ENCODE measurements around the gene FST. TPM values are rescaled to one million over a fixed set of nuclear protein-coding genes. Genes with fewer than 3 reads are reported as not detected.

Gene FST
- total and polyA plus RNA-seq, 2 of the 13 experiments (the other 11 are each of a cell fraction or from before 2014, with no cell fraction given), result 38.6 to 136 TPM

- no peak for TF ChIP-seq ZNF512 (CRISPR knock-in tag; IDR thresholded peaks at IDR 0.05)
- TF ChIP-seq CC2D1A (CRISPR knock-in tag; IDR thresholded peaks at IDR 0.05), result 0 out of 2 replicates have a peak, but pooled peaks have one; percentile 78
- TF ChIP-seq SOX5 (CRISPR knock-in tag; IDR thresholded peaks at IDR 0.05; ENCODE audit: borderline replicate concordance), result peak; percentile 88
- TF ChIP-seq FOXO4 (CRISPR knock-in tag; conservative IDR thresholded peaks at IDR 0.05), result no peak
- TF ChIP-seq HMG20A (CRISPR knock-in tag; IDR thresholded peaks at IDR 0.05; ENCODE audit: borderline replicate concordance), result peak; percentile 88
- no peak for TF ChIP-seq TFDP2 (CRISPR knock-in tag; IDR thresholded peaks at IDR 0.05)
- TF ChIP-seq MAX (IDR thresholded peaks at IDR 0.05), result peak; percentile 70; the same call in 1 of the 2 replicates
- no peak for TF ChIP-seq ZNF572 (CRISPR knock-in tag; IDR thresholded peaks at IDR 0.05)
- 0 out of 2 replicates have a peak, but pooled peaks have one; percentile 18 for TF ChIP-seq RERE (CRISPR knock-in tag; IDR thresholded peaks at IDR 0.05; ENCODE audit: low read depth)
- no peak for TF ChIP-seq SP4 (CRISPR knock-in tag; IDR thresholded peaks at IDR 0.05)
- no peak for TF ChIP-seq HNRNPUL1 (IDR thresholded peaks at IDR 0.05; ENCODE audit: low read depth, low read length)
- TF ChIP-seq HMG20B (CRISPR knock-in tag; conservative IDR thresholded peaks at IDR 0.05), result no peak
- TF ChIP-seq AKAP8 (CRISPR knock-in tag; IDR thresholded peaks at IDR 0.05), result no peak
- 0 out of 2 replicates have a peak, but pooled peaks have one; percentile 31 for TF ChIP-seq ZFP36L1 (CRISPR knock-in tag; IDR thresholded peaks at IDR 0.05)
- no peak for TF ChIP-seq ZBTB46 (CRISPR knock-in tag; IDR thresholded peaks at IDR 0.05; ENCODE audit: borderline replicate concordance)
- no peak for TF ChIP-seq DNMT1 (CRISPR knock-in tag; IDR thresholded peaks at IDR 0.05)
- TF ChIP-seq MIER3 (CRISPR knock-in tag; IDR thresholded peaks at IDR 0.05; ENCODE audit: borderline replicate concordance), result peak; percentile 53; the same call in 1 of the 2 replicates
- no peak for TF ChIP-seq SRY (CRISPR knock-in tag; IDR thresholded peaks at IDR 0.05)
Observed at GRCh38 chr5:53464722-53465121, 15.7 kb upstream of the FST start (continued).

Data from HepG2 (cell line).